Measurements from ENCODE around the gene PGR.

Gene PGR

GRCh38 chr11:101083335-101083734 lies 46.3 kb downstream of the PGR start:
- Histone ChIP-seq H4K8ac (ENCODE audit: low read depth, low read length) (no peak overlapping the region), H2BK5ac (ENCODE audit: low read length) (no peak overlapping the region), H3K9me3 (replicated peaks in 1 of 2; ENCODE audit: control insufficient read depth in 2 of 2, insufficient read depth in 1 of 2, low read depth in 1 of 2, low read length in 2 of 2) (no peaks in the 10 kb centered on the region), H3K79me1 (ENCODE audit: low read depth, low read length) (no peaks in the 10 kb centered on the region), H2AFZ (ENCODE audit: low read length) (no peak overlapping the region), H3K36me3 (replicated peaks in 1 of 2; ENCODE audit: control insufficient read depth in 2 of 2, insufficient read depth in 2 of 2, low read length in 2 of 2) (no peaks in the 10 kb centered on the region), H2BK15ac (ENCODE audit: low read length) (no peak overlapping the region), H2BK120ac (ENCODE audit: low read depth, low read length) (no peak overlapping the region), H3K4me3 (ENCODE audit: low read length in 2 of 2) (no peak overlapping the region), H3K23ac (ENCODE audit: low read depth, low read length, poor library complexity) (no peak overlapping the region), H2AK5ac (ENCODE audit: low read depth, low read length) (no peak overlapping the region), H3K4me1 (ENCODE audit: control insufficient read depth in 2 of 2, insufficient read depth in 1 of 2, low read depth in 1 of 2, low read length in 2 of 2) (no peaks in the 10 kb centered on the region), H3K4ac (ENCODE audit: low read length) (no peak overlapping the region), H3K9ac (ENCODE audit: low read depth, low read length, poor library complexity) (no peak overlapping the region), H3K27me3 (ENCODE audit: control insufficient read depth in 3 of 3, insufficient read depth in 3 of 3, low read depth in 1 of 3, low read length in 3 of 3) (no peaks in the 10 kb centered on the region), H4K91ac (ENCODE audit: low read depth, low read length, poor library complexity) (no peak overlapping the region), H3K18ac (ENCODE audit: low read length) (no peak overlapping the region), H3K27ac (replicated peaks; ENCODE audit: low read length) (no peak overlapping the region), H3K14ac (ENCODE audit: low read length) (no peak overlapping the region), H2BK12ac (ENCODE audit: low read length) (no peak overlapping the region), H3K4me2 (ENCODE audit: insufficient read depth, low read length, poor library complexity, severe bottlenecking) (no peak overlapping the region)
- no peak for DNase-seq (ENCODE audit: low spot score)
- no CpG with 5 or more reads among the region's 1 CpG for WGBS, 2 donors (ENCODE audit: extremely low coverage in 2 of 2, insufficient read length in 2 of 2, insufficient replicate concordance in 1 of 2)

- Histone ChIP-seq H4K91ac (ENCODE audit: low read depth, low read length, poor library complexity) (no peak overlapping the region), H3K23ac (ENCODE audit: low read depth, low read length, poor library complexity) (no peak overlapping the region)
Measured at GRCh38 chr11:101082813-101083212, 46.8 kb downstream of the PGR start.

GRCh38 chr11:101063706-101064105 lies 65.9 kb downstream of the PGR start:
- WGBS, 2 donors (ENCODE audit: extremely low coverage in 2 of 2, insufficient read length in 2 of 2, insufficient replicate concordance in 1 of 2), result no CpG with 5 or more reads among the region's 3 CpGs

More at GRCh38 chr11:101082813-101083212, 46.8 kb downstream of the PGR start:
- Histone ChIP-seq H3K4me3 (ENCODE audit: low read length in 2 of 2) (no peak overlapping the region), H3K14ac (ENCODE audit: low read length) (no peak overlapping the region), H2AK5ac (ENCODE audit: low read depth, low read length) (no peak overlapping the region), H4K8ac (ENCODE audit: low read depth, low read length) (no peak overlapping the region), H2BK120ac (ENCODE audit: low read depth, low read length) (no peak overlapping the region), H3K18ac (ENCODE audit: low read length) (no peak overlapping the region), H3K4me1 (ENCODE audit: control insufficient read depth in 2 of 2, insufficient read depth in 1 of 2, low read depth in 1 of 2, low read length in 2 of 2) (no peaks in the 10 kb centered on the region), H3K9me3 (replicated peaks in 1 of 2; ENCODE audit: control insufficient read depth in 2 of 2, insufficient read depth in 1 of 2, low read depth in 1 of 2, low read length in 2 of 2) (no peaks in the 10 kb centered on the region), H3K4me2 (ENCODE audit: insufficient read depth, low read length, poor library complexity, severe bottlenecking) (no peak overlapping the region), H3K79me1 (ENCODE audit: low read depth, low read length) (no peaks in the 10 kb centered on the region), H2AFZ (ENCODE audit: low read length) (no peak overlapping the region), H3K27ac (replicated peaks; ENCODE audit: low read length) (no peak overlapping the region), H2BK12ac (ENCODE audit: low read length) (no peak overlapping the region), H3K4ac (ENCODE audit: low read length) (no peak overlapping the region), H3K27me3 (ENCODE audit: control insufficient read depth in 3 of 3, insufficient read depth in 3 of 3, low read depth in 1 of 3, low read length in 3 of 3) (no peaks in the 10 kb centered on the region), H2BK15ac (ENCODE audit: low read length) (no peak overlapping the region), H3K36me3 (replicated peaks in 1 of 2; ENCODE audit: control insufficient read depth in 2 of 2, insufficient read depth in 2 of 2, low read length in 2 of 2) (no peaks in the 10 kb centered on the region), H3K9ac (ENCODE audit: low read depth, low read length, poor library complexity) (no peak overlapping the region), H2BK5ac (ENCODE audit: low read length) (no peak overlapping the region)
- no peak for DNase-seq (ENCODE audit: low spot score)

GRCh38 chr11:101061606-101062005 lies 68.0 kb downstream of the PGR start:
- Histone ChIP-seq H3K4me2 (ENCODE audit: insufficient read depth, low read length, poor library complexity, severe bottlenecking) (no peak overlapping the region), H3K14ac (ENCODE audit: low read length) (no peak overlapping the region), H3K36me3 (replicated peaks in 1 of 2; ENCODE audit: control insufficient read depth in 2 of 2, insufficient read depth in 2 of 2, low read length in 2 of 2) (no peaks in the 10 kb centered on the region), H3K9me3 (replicated peaks in 1 of 2; ENCODE audit: control insufficient read depth in 2 of 2, insufficient read depth in 1 of 2, low read depth in 1 of 2, low read length in 2 of 2) (no peaks in the 10 kb centered on the region), H3K79me1 (ENCODE audit: low read depth, low read length) (no peaks in the 10 kb centered on the region), H3K18ac (ENCODE audit: low read length) (no peak overlapping the region), H3K4ac (ENCODE audit: low read length) (no peak overlapping the region), H3K23ac (ENCODE audit: low read depth, low read length, poor library complexity) (no peak overlapping the region), H3K27me3 (ENCODE audit: control insufficient read depth in 3 of 3, insufficient read depth in 3 of 3, low read depth in 1 of 3, low read length in 3 of 3) (no peaks in the 10 kb centered on the region), H2BK5ac (ENCODE audit: low read length) (no peak overlapping the region), H4K91ac (ENCODE audit: low read depth, low read length, poor library complexity) (no peak overlapping the region), H2AFZ (ENCODE audit: low read length) (no peak overlapping the region), H3K4me3 (ENCODE audit: low read length in 2 of 2) (no peak overlapping the region), H3K27ac (replicated peaks; ENCODE audit: low read length) (no peak overlapping the region), H2AK5ac (ENCODE audit: low read depth, low read length) (no peak overlapping the region), H4K8ac (ENCODE audit: low read depth, low read length) (no peak overlapping the region), H2BK15ac (ENCODE audit: low read length) (no peak overlapping the region), H3K9ac (ENCODE audit: low read depth, low read length, poor library complexity) (no peak overlapping the region), H2BK12ac (ENCODE audit: low read length) (no peak overlapping the region), H3K4me1 (ENCODE audit: control insufficient read depth in 2 of 2, insufficient read depth in 1 of 2, low read depth in 1 of 2, low read length in 2 of 2) (no peaks in the 10 kb centered on the region), H2BK120ac (ENCODE audit: low read depth, low read length) (no peak overlapping the region)
- no peak for DNase-seq (ENCODE audit: low spot score)
- WGBS, 2 donors (ENCODE audit: extremely low coverage in 2 of 2, insufficient read length in 2 of 2, insufficient replicate concordance in 1 of 2), result no CpG with 5 or more reads among the region's 2 CpGs

More at GRCh38 chr11:101063706-101064105, 65.9 kb downstream of the PGR start:
- Histone ChIP-seq H2BK120ac (ENCODE audit: low read depth, low read length) (no peak overlapping the region), H3K18ac (ENCODE audit: low read length) (no peak overlapping the region), H3K23ac (ENCODE audit: low read depth, low read length, poor library complexity) (no peak overlapping the region), H3K4me1 (ENCODE audit: control insufficient read depth in 2 of 2, insufficient read depth in 1 of 2, low read depth in 1 of 2, low read length in 2 of 2) (no peaks in the 10 kb centered on the region), H2AFZ (ENCODE audit: low read length) (no peak overlapping the region), H3K27me3 (ENCODE audit: control insufficient read depth in 3 of 3, insufficient read depth in 3 of 3, low read depth in 1 of 3, low read length in 3 of 3) (no peaks in the 10 kb centered on the region), H4K91ac (ENCODE audit: low read depth, low read length, poor library complexity) (no peak overlapping the region), H3K4me2 (ENCODE audit: insufficient read depth, low read length, poor library complexity, severe bottlenecking) (no peak overlapping the region), H3K36me3 (replicated peaks in 1 of 2; ENCODE audit: control insufficient read depth in 2 of 2, insufficient read depth in 2 of 2, low read length in 2 of 2) (no peaks in the 10 kb centered on the region), H2BK15ac (ENCODE audit: low read length) (no peak overlapping the region), H4K8ac (ENCODE audit: low read depth, low read length) (no peak overlapping the region), H3K9ac (ENCODE audit: low read depth, low read length, poor library complexity) (no peak overlapping the region), H3K4ac (ENCODE audit: low read length) (no peak overlapping the region), H3K27ac (replicated peaks; ENCODE audit: low read length) (no peak overlapping the region), H3K14ac (ENCODE audit: low read length) (no peak overlapping the region), H3K9me3 (replicated peaks in 1 of 2; ENCODE audit: control insufficient read depth in 2 of 2, insufficient read depth in 1 of 2, low read depth in 1 of 2, low read length in 2 of 2) (no peaks in the 10 kb centered on the region), H3K4me3 (ENCODE audit: low read length in 2 of 2) (no peak overlapping the region), H2AK5ac (ENCODE audit: low read depth, low read length) (no peak overlapping the region), H2BK12ac (ENCODE audit: low read length) (no peak overlapping the region), H2BK5ac (ENCODE audit: low read length) (no peak overlapping the region), H3K79me1 (ENCODE audit: low read depth, low read length) (no peaks in the 10 kb centered on the region)
- no peak for DNase-seq (ENCODE audit: low spot score)
